ENCODE results near the gene PXDN.
"Not testable (repeated sequence)": the region's sequence is repeated elsewhere in the genome, so short reads cannot be mapped to it uniquely, and the experiment has no call there.

The PXDN gene

DNA sequence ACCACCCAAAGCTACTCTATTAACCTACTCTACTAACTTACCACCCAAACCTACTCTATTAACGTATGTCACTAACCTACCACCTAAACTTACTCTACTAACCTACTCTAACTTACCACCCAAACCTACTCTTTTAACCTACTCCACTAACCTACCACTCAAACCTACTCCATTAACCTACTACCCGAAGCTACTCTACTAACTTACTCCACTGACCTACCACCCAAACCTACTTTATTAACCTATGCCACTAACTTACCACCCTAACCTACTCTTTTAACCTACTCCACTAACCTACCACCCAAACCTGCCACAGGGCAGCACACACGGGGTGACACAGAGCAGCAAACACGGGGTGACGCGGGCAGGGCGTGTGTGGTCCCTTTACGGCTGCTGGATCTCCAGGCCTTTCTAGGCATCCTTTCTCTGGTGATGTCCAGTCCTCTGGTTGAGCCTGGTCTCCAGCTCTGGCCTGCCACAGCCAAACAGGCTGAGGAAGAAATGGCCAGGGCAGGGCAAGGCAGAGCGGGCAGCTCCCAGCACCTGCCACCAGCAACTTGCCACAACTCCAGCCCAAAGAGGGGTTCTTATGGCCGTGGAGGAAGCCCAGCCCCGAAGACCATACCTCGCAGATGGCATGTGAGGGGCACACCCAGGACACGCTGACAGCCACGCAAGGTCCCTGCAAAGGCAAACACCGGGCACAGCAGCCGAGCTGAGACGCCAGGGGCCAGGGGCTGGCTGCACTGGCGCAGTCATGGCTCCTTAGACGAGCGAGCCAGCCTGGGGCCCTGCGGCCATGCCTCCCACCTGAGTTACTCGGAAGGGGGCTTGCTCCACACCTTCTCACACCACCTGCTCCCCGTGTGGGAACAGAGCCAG is 25.7 kb downstream of the PXDN start:
- Histone ChIP-seq H3K36me3 (ENCODE audit: control insufficient read depth in 4 of 4, insufficient read depth in 4 of 4, low read length in 3 of 4) (no peaks in the 10 kb centered on the region), H3K4me3 (ENCODE audit: control insufficient read depth in 1 of 7, extremely low read depth in 1 of 7, insufficient read depth in 4 of 7, low read depth in 2 of 7, low read length in 6 of 7) (no peak overlapping the region), H3K9me3 (ENCODE audit: control extremely low read depth in 1 of 5, control insufficient read depth in 4 of 5, insufficient read depth in 2 of 5, low read depth in 1 of 5, low read length in 4 of 5) (no peaks in the 10 kb centered on the region), H3K27me3 (replicated peaks in 2 of 5; ENCODE audit: control insufficient read depth in 4 of 5, insufficient read depth in 5 of 5, low read length in 4 of 5) (peaks cover 0 to 3% (median 0%) of the 10 kb centered on the region in 5 experiments), H3K27ac (ENCODE audit: insufficient read depth in 1 of 2, low read depth in 1 of 2, low read length in 2 of 2, poor library complexity in 1 of 2, severe bottlenecking in 2 of 2) (no peak overlapping the region), H3K4me1 (ENCODE audit: control extremely low read depth in 1 of 4, control insufficient read depth in 4 of 4, insufficient read depth in 4 of 4, low read length in 3 of 4) (peaks cover 2 to 9% (median 5%) of the 10 kb centered on the region in 4 experiments)
- ChIA-PET POLR2A (no interaction called here), CTCF (interaction anchor here (1.2 to 1.4 kb wide), 2 partner anchors 10 to 51 kb away, joined by 3 to 5 read pairs; no protein-coding TSS in a partner anchor)
- no peak for DNase-seq
- 99% methylated on average over 19 of the region's 23 CpGs for WGBS (ENCODE audit: insufficient coverage)

DNA sequence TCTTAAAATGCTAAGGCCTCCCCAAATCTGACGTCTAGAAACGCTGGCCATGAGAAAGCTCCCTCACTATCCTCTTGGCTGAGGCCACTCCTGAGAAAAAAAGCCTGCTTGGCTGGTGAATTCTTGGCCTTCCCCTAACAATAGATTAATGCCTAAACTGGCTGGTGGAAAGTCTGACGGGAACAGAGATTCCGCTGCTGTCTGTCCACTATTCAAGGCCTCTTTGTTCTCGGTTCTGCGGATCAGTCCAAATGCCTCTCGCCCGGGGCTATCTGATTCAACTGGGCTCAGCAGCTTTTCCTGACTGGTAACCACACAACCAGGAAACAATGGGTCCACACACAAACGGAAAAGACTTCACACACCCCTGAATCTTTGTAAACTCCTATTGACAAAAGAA is 27.2 kb downstream of the PXDN start:
- 98% methylated on average over 8 of the region's 9 CpGs for WGBS (ENCODE audit: insufficient coverage)
- CTCF ChIA-PET: interaction anchor here (1.2 to 1.4 kb wide), 2 partner anchors 9 to 10 kb away, joined by 3 to 5 read pairs; no protein-coding TSS in a partner anchor

DNA sequence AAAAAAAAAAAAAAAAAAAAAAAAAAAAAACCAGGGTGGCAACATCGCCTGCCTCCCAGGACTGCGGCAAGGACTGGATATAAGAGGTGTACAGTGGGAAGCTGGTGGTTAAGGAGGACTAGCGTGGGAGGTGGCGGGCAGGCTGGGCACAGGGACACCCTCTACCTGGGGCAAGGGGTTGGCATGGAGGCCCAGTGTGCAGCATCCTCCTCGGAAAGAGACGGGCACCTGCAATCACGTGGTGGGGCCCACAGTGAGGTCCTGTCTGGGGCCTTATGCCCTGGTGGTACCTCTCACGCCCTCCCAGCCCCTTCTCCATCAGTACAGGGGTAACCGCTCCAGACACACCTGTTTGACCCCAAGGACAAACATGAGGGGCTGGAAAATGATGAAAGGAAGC is 27.9 kb downstream of the PXDN start:
- Histone ChIP-seq H3K9me3 (ENCODE audit: control extremely low read depth in 1 of 5, control insufficient read depth in 4 of 5, insufficient read depth in 2 of 5, low read depth in 1 of 5, low read length in 4 of 5) (no peaks in the 10 kb centered on the region), H3K4me3 (ENCODE audit: control insufficient read depth in 1 of 7, extremely low read depth in 1 of 7, insufficient read depth in 4 of 7, low read depth in 2 of 7, low read length in 6 of 7) (no peak overlapping the region), H3K27me3 (replicated peaks in 2 of 5; ENCODE audit: control insufficient read depth in 4 of 5, insufficient read depth in 5 of 5, low read length in 4 of 5) (peaks cover 0 to 3% (median 0%) of the 10 kb centered on the region in 5 experiments), H3K27ac (ENCODE audit: insufficient read depth in 1 of 2, low read depth in 1 of 2, low read length in 2 of 2, poor library complexity in 1 of 2, severe bottlenecking in 2 of 2) (no peak overlapping the region), H3K36me3 (ENCODE audit: control insufficient read depth in 4 of 4, insufficient read depth in 4 of 4, low read length in 3 of 4) (no peaks in the 10 kb centered on the region), H3K4me1 (ENCODE audit: control extremely low read depth in 1 of 4, control insufficient read depth in 4 of 4, insufficient read depth in 4 of 4, low read length in 3 of 4) (peaks cover 2 to 9% (median 5%) of the 10 kb centered on the region in 4 experiments)
- no peak for DNase-seq
- ChIA-PET POLR2A (no interaction called here), CTCF (no interaction called here)
- WGBS (ENCODE audit: insufficient coverage): 100% methylated on average over 4 of the region's 9 CpGs

More for the DNA sequence above, 27.2 kb downstream of the PXDN start:
- Histone ChIP-seq H3K4me1 (ENCODE audit: control extremely low read depth in 1 of 4, control insufficient read depth in 4 of 4, insufficient read depth in 4 of 4, low read length in 3 of 4) (peaks cover 2 to 9% (median 5%) of the 10 kb centered on the region in 4 experiments), H3K9me3 (ENCODE audit: control extremely low read depth in 1 of 5, control insufficient read depth in 4 of 5, insufficient read depth in 2 of 5, low read depth in 1 of 5, low read length in 4 of 5) (no peaks in the 10 kb centered on the region), H3K27me3 (replicated peaks in 2 of 5; ENCODE audit: control insufficient read depth in 4 of 5, insufficient read depth in 5 of 5, low read length in 4 of 5) (peaks cover 0 to 3% (median 0%) of the 10 kb centered on the region in 5 experiments), H3K27ac (ENCODE audit: insufficient read depth in 1 of 2, low read depth in 1 of 2, low read length in 2 of 2, poor library complexity in 1 of 2, severe bottlenecking in 2 of 2) (no peak overlapping the region), H3K4me3 (ENCODE audit: control insufficient read depth in 1 of 7, extremely low read depth in 1 of 7, insufficient read depth in 4 of 7, low read depth in 2 of 7, low read length in 6 of 7) (no peak overlapping the region), H3K36me3 (ENCODE audit: control insufficient read depth in 4 of 4, insufficient read depth in 4 of 4, low read length in 3 of 4) (no peaks in the 10 kb centered on the region)
- POLR2A ChIA-PET: no interaction called here
- no peak for DNase-seq

DNA sequence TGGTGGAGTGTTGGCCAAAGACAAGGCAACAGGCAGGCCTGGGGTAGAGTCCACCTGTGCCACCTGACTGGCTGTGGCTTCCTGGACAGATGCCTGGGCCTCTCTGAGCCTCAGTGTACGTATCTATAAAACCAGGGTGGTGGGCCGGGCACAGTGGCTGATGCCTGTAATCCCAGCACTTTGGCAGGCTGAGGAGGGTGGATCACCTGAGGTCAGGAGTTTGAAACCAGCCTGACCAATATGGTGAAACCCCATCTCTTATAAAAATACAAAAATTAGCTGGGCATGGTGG is 28.4 kb downstream of the PXDN start:
- H3K4me1 ChIP-seq (ENCODE audit: control extremely low read depth in 1 of 4, control insufficient read depth in 4 of 4, insufficient read depth in 4 of 4, low read length in 3 of 4); H3K4me3 ChIP-seq (ENCODE audit: control insufficient read depth in 1 of 7, extremely low read depth in 1 of 7, insufficient read depth in 4 of 7, low read depth in 2 of 7, low read length in 6 of 7); POLR2A ChIA-PET; H3K27me3 ChIP-seq (replicated peaks in 2 of 5; ENCODE audit: control insufficient read depth in 4 of 5, insufficient read depth in 5 of 5, low read length in 4 of 5); CTCF ChIA-PET; H3K36me3 ChIP-seq (ENCODE audit: control insufficient read depth in 4 of 4, insufficient read depth in 4 of 4, low read length in 3 of 4); H3K27ac ChIP-seq (ENCODE audit: insufficient read depth in 1 of 2, low read depth in 1 of 2, low read length in 2 of 2, poor library complexity in 1 of 2, severe bottlenecking in 2 of 2); DNase-seq; H3K9me3 ChIP-seq (ENCODE audit: control extremely low read depth in 1 of 5, control insufficient read depth in 4 of 5, insufficient read depth in 2 of 5, low read depth in 1 of 5, low read length in 4 of 5): not testable (repeated sequence)
- WGBS (ENCODE audit: insufficient coverage): 93% methylated on average over 2 of the region's 2 CpGs

DNA sequence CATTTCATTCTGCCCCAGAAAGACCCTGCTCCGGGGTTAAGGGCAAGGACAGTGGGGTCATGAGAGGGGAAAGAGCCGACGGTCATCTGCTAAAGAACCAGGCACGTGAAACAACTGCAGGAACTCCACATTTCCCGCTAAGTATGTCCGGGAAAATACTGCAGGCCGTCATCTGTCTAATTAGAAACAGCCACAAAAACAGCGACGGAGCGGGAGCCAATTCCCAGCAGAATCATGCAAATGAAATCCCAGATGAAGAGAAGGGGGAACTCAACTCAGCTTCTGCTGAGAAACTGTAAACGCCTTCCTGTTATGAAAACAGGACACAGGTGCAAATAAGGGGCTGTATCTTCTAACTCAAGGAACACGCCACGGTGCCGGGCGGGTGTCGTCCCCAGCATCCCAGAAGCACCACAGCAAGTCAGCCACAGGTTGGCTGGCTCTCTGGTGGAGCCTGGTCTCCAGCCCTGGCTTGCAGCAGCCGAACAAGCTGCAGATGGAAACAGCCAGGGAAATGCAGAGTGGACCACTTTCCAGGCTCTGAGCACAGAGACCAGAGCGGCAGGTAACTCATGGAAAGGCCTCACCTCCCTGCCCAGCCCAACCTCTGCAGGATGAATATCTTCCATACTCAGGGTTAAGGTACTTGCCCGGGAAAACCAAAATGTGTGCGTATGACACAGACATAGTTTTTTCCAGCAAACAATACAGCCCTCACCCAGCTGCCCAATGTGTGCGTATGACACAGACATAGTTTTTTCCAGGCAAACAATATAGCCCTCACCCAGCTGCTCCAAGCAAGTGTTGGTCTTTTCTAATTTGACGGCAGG is 28.9 kb downstream of the PXDN start:
- Histone ChIP-seq H3K9me3 (ENCODE audit: control extremely low read depth in 1 of 5, control insufficient read depth in 4 of 5, insufficient read depth in 2 of 5, low read depth in 1 of 5, low read length in 4 of 5) (no peaks in the 10 kb centered on the region), H3K4me1 (ENCODE audit: control extremely low read depth in 1 of 4, control insufficient read depth in 4 of 4, insufficient read depth in 4 of 4, low read length in 3 of 4) (peaks cover 2 to 6% (median 5%) of the 10 kb centered on the region in 4 experiments), H3K27me3 (replicated peaks in 2 of 5; ENCODE audit: control insufficient read depth in 4 of 5, insufficient read depth in 5 of 5, low read length in 4 of 5) (peaks cover 0 to 3% (median 0%) of the 10 kb centered on the region in 5 experiments), H3K36me3 (ENCODE audit: control insufficient read depth in 4 of 4, insufficient read depth in 4 of 4, low read length in 3 of 4) (no peaks in the 10 kb centered on the region), H3K27ac (ENCODE audit: insufficient read depth in 1 of 2, low read depth in 1 of 2, low read length in 2 of 2, poor library complexity in 1 of 2, severe bottlenecking in 2 of 2) (no peak overlapping the region), H3K4me3 (ENCODE audit: control insufficient read depth in 1 of 7, extremely low read depth in 1 of 7, insufficient read depth in 4 of 7, low read depth in 2 of 7, low read length in 6 of 7) (no peak overlapping the region)
- 72% methylated on average over 20 of the region's 22 CpGs for WGBS (ENCODE audit: insufficient coverage)
- POLR2A ChIA-PET: no interaction called here
- CTCF ChIA-PET: no interaction called here
- peak in 2 of 3 donors; percentile 34 for DNase-seq

DNA sequence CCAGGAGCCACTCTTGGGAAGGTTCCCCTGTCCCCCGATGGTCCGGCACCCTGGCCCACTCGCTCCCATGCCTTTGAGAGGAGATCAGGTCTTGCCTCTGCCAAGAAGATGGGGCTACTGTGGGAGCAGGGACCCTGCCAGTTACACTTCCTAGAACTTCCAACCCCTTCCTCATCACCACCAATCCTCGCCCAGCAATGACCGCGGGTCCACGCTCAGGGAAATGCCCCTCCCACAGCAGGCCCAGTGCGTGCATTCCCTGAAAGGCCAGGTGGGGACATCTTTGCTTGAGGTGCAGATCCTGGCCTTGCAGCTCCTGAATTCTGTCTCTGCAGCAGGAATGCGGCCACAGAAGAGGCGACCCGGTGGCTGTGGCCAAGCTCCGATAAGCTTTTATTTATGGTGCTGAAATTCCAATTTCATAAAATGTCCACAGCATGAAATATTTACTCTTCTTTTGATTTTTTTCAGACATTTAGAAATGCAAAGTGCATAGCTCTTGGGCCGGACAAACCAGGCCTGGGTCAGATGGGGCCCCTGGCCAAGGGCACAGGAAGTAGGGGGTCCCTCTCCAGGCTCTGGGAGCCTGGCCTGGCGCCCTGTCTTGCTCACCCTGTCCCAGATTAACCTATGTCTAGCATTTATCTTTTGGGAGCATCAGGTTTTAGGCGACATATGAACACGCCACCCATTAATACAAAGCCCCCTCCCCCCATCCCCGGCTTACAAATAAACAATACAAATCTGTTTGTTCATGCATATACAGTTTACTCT is 29.8 kb downstream of the PXDN start:
- H3K9me3 ChIP-seq (ENCODE audit: control extremely low read depth in 1 of 5, control insufficient read depth in 4 of 5, insufficient read depth in 2 of 5, low read depth in 1 of 5, low read length in 4 of 5): no peaks in the 10 kb centered on the region
- H3K4me3 ChIP-seq (ENCODE audit: control insufficient read depth in 1 of 7, extremely low read depth in 1 of 7, insufficient read depth in 4 of 7, low read depth in 2 of 7, low read length in 6 of 7): no peak overlapping the region
- no peak overlapping the region for H3K27ac ChIP-seq (ENCODE audit: insufficient read depth in 1 of 2, low read depth in 1 of 2, low read length in 2 of 2, poor library complexity in 1 of 2, severe bottlenecking in 2 of 2)
- H3K27me3 ChIP-seq (replicated peaks in 2 of 5; ENCODE audit: control insufficient read depth in 4 of 5, insufficient read depth in 5 of 5, low read length in 4 of 5): peaks cover 0 to 3% (median 0%) of the 10 kb centered on the region in 5 experiments
- H3K4me1 ChIP-seq (ENCODE audit: control extremely low read depth in 1 of 4, control insufficient read depth in 4 of 4, insufficient read depth in 4 of 4, low read length in 3 of 4): peaks cover 2 to 6% (median 5%) of the 10 kb centered on the region in 4 experiments
- ChIA-PET CTCF (no interaction called here), POLR2A (no interaction called here)
- WGBS (ENCODE audit: insufficient coverage): 95% methylated on average over 10 of the region's 17 CpGs
- no peaks in the 10 kb centered on the region for H3K36me3 ChIP-seq (ENCODE audit: control insufficient read depth in 4 of 4, insufficient read depth in 4 of 4, low read length in 3 of 4)
- no peak for DNase-seq

All from common myeloid progenitor, CD34-positive (primary cell).